NCI-H187 treated with DMSO at 0.1 percent for 48 hours (cell line): Measurements from ENCODE around the gene INAFM2.

Experiments used
- DNase-seq: peaks from one replicate; lab custom pipeline; 2025; lab: John Stamatoyannopoulos, UW

The INAFM2 gene

DNA sequence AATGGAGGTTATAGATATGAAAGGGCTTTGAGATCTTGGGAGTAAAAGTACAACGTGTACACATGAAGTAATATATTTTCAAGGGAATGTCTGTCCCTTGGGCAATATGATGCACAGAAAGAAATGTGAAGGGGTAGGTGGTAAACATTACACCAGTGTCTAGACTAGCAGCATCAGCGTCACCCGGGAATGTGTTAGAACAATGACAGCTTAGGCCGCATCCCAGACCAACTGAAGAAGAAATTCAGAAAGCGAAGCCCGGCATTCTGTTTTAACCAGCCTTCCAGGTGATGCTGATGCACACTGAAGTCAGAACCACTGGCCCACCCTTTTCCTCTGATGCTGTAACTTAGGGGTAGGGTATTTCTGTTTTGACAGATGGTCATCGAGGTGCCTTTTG lies 6.3 kb downstream of the INAFM2 start:
- no peak for DNase-seq

DNA sequence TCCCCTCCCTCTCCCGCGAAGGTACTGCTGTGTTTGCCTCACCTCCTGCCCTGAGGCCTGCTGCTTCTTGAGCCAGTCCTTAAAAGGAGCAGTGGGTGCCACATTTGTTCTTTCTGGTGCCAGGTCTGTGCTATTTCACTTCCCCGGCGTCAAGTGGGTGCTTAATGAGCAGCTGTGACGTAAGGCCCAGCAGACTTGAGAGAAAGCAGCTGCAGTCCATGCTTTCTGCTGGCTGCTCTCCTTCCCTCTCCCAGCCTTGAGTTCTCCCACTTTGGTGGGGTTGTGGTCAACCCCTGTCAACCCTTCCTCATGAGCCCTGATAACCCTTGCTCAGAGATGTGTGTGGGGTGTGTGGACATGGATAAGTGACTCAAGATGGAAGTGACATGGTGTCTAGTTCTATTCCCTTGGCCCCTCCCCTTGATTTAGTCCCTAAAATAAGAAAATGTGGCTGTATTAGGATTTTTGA lies 6.9 kb downstream of the INAFM2 start:
- no peak for DNase-seq

- no peak for DNase-seq
These were observed 7.5 kb downstream of the INAFM2 start for GRCh38 chr15:40331026-40331425.

DNA sequence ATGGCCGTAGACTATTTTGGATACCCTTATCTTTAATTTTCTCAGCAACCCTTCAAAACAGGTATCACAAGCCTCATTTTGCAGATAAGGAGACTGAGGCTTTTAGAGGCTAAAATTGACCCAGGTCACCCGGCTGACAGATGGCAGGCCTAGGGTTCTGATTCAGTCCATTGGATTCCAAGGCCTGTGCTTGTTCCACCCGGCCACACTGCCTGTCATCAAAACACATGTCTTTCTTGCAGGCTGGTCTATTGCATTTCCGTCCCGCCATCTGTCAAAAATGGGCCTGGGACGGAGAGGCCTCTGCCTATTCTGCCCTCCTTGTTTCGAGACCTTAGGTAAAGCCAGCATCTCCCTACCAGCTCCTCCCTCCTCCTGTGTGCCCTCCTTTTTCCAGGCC lies 8.1 kb downstream of the INAFM2 start:
- DNase-seq = no peak

DNA sequence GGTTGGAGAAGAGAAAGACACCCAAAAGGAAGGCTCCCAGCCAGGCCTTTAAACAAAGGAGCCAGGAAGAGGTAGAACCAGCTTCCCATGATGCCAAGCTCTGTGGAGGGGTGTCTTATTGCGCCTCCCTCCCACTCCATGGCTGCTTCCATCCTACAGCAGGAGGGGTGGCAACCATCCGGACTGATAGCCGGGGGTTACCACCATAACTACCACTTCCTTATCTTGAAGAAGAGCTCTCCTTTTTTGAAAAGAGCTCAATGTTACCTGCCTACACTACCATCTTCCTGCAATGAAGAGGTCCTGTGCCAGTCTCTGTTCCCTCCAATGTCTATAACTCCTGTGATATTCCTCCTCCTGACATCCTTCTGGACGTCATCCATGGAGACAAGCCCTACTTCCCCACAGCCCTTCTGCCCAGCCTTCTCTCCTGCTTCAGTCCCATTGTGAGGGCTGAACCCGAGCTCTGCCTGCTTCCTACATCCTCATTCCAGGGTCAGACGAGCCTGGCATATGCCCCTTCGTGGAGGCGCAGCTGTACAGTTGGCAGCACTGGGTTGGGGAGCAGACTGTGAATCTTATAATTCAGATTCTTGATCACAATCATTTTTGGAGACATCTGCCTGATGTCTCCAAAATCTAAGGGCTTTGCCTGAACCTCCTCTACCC lies 8.8 kb downstream of the INAFM2 start:
- no peak for DNase-seq

GRCh38 chr15:40333922-40334492 lies 10.5 kb downstream of the INAFM2 start:
- DNase-seq = no peak

DNA sequence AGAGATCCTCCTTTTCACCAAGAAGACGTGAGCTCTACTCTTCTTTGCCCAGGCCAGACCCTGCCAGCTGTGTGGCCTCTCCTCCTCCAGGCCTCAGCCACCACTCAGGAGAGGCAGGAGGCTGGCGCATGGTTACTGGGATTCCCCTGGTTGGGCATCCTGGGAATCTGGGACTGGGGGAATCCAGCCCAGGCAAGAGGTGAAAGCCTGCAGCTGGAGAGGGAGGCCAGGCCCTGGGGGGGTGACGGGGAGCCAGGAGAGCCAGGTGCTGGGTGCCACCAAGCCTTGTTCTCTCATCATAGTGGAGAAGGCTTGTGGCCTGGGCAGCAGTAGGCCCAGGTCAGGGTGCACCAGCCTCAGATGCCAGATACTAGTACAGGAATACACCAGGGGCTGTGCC lies 11.0 kb downstream of the INAFM2 start:
- no peak for DNase-seq

- no peak for DNase-seq
These were observed 11.7 kb downstream of the INAFM2 start for GRCh38 chr15:40334941-40335795.

- DNase-seq = no peak
These were observed 12.6 kb downstream of the INAFM2 start for GRCh38 chr15:40335938-40336743.

- DNase-seq = no peak
These were observed 13.2 kb downstream of the INAFM2 start for GRCh38 chr15:40336744-40337122.

DNA sequence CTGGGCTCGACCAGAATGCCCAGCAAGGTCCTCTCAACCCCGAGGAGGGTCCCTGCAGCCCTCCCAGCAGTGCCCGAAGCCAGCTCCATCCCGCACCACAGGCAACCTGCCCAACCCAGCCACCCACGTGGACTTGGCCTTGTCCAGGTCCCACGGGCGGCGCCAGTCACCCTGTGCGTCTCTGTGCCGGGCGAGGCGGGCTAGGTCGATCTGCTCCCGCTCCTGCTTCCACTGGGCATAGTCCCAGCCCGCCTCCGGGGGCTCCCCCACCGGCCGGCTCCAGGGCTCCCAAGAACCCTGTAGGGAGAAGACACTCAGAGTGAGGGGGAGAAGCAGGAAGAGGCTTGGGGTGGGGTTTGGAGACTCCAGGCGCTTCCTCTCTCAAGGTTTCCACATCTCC lies 14.1 kb downstream of the INAFM2 start:
- no peak for DNase-seq

- no peak for DNase-seq
These were observed 14.7 kb downstream of the INAFM2 start for GRCh38 chr15:40338041-40338657.

DNA sequence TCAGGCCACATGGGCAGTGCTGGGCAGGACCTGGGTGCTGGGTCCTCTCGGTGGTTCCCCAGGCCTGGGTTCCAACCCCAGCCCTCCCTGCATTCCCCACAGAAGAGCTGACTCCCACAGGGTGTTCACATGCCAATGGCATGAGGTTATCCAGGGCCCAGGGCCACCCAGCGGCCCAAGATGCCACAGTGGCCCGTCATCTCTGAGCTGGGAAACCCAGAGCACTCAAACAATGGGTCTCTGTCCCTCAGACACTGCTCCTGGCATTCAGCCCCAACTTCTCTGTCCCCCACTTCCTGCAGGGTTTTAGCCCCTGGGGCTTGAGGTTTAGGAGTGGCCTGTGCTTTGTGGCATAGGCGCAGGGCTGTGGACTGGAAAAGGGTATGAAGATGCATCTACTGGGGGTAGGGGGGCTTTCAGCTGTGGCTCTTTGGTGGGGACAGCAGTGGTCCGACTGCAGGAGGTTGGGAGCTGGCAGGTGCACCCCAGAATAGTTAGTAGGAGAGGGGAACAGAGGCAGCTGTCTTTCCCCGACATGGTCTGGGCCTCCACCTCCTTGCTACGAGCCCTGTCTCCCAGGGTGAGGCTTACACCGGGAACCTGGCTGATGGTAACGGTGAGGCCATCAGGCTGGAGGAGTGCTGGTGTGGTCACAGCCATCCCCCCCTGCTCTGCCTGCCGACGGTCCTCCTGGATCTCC lies 15.6 kb downstream of the INAFM2 start:
- DNase-seq = no peak

- no peak for DNase-seq
These were observed 16.1 kb downstream of the INAFM2 start for GRCh38 chr15:40339621-40339945.

GRCh38 chr15:40340038-40340739 lies 16.7 kb downstream of the INAFM2 start:
- DNase-seq = no peak

DNA sequence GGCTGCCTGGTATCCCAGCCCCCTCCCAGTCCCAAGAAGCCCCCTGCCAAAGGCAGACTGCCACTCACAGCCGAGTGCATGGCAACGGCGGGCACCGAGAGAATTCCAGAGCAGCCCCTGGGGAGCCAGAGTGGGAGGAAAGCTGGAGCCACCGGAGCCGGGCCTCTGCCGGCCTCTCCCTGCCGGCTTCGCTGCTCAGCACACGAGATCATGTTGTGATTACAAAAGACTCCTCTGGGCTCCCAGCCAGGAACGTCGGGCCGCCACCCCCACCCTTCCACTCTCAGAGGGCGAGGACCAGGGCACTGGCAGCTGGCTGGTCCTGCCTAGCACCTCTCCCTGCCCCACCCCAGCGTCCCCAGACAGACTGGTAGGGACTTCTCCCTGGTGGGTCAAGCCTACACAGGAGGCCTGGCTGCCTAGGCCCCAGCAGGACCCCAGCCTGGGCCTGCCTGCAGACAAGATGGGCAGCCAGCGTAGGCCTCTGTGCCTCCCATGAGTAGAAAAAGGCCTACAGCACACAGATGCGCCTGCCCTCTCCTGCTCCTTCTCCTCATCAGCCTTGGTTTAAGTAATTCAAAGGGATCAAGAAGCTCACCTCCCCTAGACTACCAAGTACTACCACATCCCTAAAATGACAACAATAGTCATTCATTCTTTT lies 17.4 kb downstream of the INAFM2 start, which contains the start of gene CCDC9B:
Gene CCDC9B (minus strand): TSS at position 200 of the 661 bp plus-strand sequence. CDS start 120 bp downstream, at position 80.
- DNase-seq = no peak

- DNase-seq = no peak
These were observed 19.2 kb downstream of the INAFM2 start for GRCh38 chr15:40342416-40343320.

GRCh38 chr15:40343512-40343911 lies 20.0 kb downstream of the INAFM2 start:
- DNase-seq = no peak

- no peak for DNase-seq
These were observed 20.7 kb downstream of the INAFM2 start for GRCh38 chr15:40344217-40344616.
